Gastrocnemius medialis (tissue), 4 donors: ENCODE data around the gene USH2A.

Experiments
- POLR2A ChIP-seq, 2 donors: fragments of 450-650 bp; IDR thresholded peaks; one replicate each; pipeline ENCODE4 v1.6.1; 2017; ENCODE audit warnings: antibody characterized with exemption in 2 of 2, mild to moderate bottlenecking in 2 of 2, moderate library complexity in 2 of 2
- TF ChIP-seq, protein P1 (sequence below), 5 experiments: fragments of 450-650 bp in 3 of 5; fragments of 200-600 bp in 2 of 5; sonication (generic) in 2 of 5; IDR thresholded peaks in 4 of 5; conservative IDR thresholded peaks in 1 of 5; 1 replicate in 4 of 5; 2 replicates in 1 of 5; pipeline ENCODE4 v1.5.1; 2016 to 2019; ENCODE audit warnings: antibody characterized with exemption in 5 of 5, mild to moderate bottlenecking in 3 of 5, moderate library complexity in 3 of 5

DNA sequence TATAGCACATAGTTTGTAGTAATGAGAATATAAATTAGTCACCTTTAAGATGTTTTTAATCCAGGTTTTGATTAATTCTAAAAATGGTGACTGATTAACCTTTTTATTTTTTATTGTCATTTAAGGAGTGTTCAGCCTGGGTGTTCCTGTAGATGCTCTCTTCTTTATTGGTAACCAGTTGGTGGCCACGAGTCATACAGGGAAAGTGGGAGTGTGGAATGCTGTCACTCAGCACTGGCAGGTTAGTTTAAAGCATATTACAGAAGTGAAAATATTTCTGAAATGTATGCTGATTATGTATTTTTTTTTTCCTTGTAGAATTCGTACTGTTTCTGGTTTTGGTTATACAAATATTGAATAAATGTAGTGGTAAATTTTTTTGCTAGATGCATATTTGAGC is 828.0 kb downstream of the USH2A start:
- TF ChIP-seq, protein P1, sequence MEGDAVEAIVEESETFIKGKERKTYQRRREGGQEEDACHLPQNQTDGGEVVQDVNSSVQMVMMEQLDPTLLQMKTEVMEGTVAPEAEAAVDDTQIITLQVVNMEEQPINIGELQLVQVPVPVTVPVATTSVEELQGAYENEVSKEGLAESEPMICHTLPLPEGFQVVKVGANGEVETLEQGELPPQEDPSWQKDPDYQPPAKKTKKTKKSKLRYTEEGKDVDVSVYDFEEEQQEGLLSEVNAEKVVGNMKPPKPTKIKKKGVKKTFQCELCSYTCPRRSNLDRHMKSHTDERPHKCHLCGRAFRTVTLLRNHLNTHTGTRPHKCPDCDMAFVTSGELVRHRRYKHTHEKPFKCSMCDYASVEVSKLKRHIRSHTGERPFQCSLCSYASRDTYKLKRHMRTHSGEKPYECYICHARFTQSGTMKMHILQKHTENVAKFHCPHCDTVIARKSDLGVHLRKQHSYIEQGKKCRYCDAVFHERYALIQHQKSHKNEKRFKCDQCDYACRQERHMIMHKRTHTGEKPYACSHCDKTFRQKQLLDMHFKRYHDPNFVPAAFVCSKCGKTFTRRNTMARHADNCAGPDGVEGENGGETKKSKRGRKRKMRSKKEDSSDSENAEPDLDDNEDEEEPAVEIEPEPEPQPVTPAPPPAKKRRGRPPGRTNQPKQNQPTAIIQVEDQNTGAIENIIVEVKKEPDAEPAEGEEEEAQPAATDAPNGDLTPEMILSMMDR (IDR thresholded peaks at IDR 0.05 in 4 of 5, conservative IDR thresholded peaks at IDR 0.05 in 1 of 5): no peak
- TF ChIP-seq POLR2A (IDR thresholded peaks at IDR 0.05): no peak
